GM19455 (cell line): ENCODE measurements around the gene TLE1.
"Not testable (repeated sequence)": the region's sequence is repeated elsewhere in the genome, so short reads cannot be mapped to it uniquely, and the experiment has no call there.

Experiments
- ATAC-seq: cut with Tn5 transposase; IDR thresholded peaks from one replicate; pipeline ENCODE4 v1.9.1; 2021; ENCODE audit not compliant: unreplicated experiment

Gene TLE1

GRCh38 chr9:81601639-81602623 lies 87.4 kb downstream of the TLE1 start:
- ATAC-seq = peak; percentile 74

GRCh38 chr9:81600631-81601030 lies 88.7 kb downstream of the TLE1 start:
- no peak for ATAC-seq

GRCh38 chr9:81599837-81600236 lies 89.5 kb downstream of the TLE1 start:
- no peak for ATAC-seq

- ATAC-seq = no peak
These were observed 90.5 kb downstream of the TLE1 start for GRCh38 chr9:81598811-81599210.

- ATAC-seq = no peak
These were observed 91.2 kb downstream of the TLE1 start for GRCh38 chr9:81598123-81598497.

GRCh38 chr9:81597419-81598122 lies 91.8 kb downstream of the TLE1 start:
- no peak for ATAC-seq

GRCh38 chr9:81596679-81597418 lies 92.5 kb downstream of the TLE1 start:
- no peak for ATAC-seq

GRCh38 chr9:81595887-81596543 lies 93.3 kb downstream of the TLE1 start:
- no peak for ATAC-seq

- ATAC-seq = not testable (repeated sequence)
These were observed 94.1 kb downstream of the TLE1 start for GRCh38 chr9:81595293-81595692.

GRCh38 chr9:81594415-81594814 lies 94.9 kb downstream of the TLE1 start:
- ATAC-seq = no peak

GRCh38 chr9:81592887-81593266 lies 96.5 kb downstream of the TLE1 start:
- ATAC-seq = no peak

- ATAC-seq = no peak
These were observed 97.6 kb downstream of the TLE1 start for GRCh38 chr9:81591791-81592190.

- no peak for ATAC-seq
These were observed 98.7 kb downstream of the TLE1 start for GRCh38 chr9:81590688-81591087.

- ATAC-seq = no peak
These were observed 99.5 kb downstream of the TLE1 start for GRCh38 chr9:81589819-81590218.

GRCh38 chr9:81589392-81589791 lies 100.0 kb downstream of the TLE1 start:
- no peak for ATAC-seq

GRCh38 chr9:81588148-81588871 lies 101.0 kb downstream of the TLE1 start:
- ATAC-seq = no peak

GRCh38 chr9:81586786-81587185 lies 102.6 kb downstream of the TLE1 start:
- ATAC-seq = no peak

- ATAC-seq = no peak
These were observed 104.1 kb downstream of the TLE1 start for GRCh38 chr9:81585191-81585763.

GRCh38 chr9:81584099-81584498 lies 105.2 kb downstream of the TLE1 start:
- no peak for ATAC-seq

- ATAC-seq = no peak
These were observed 107.4 kb downstream of the TLE1 start for GRCh38 chr9:81581986-81582385.
